Cardiac muscle cell (in vitro differentiated cells and primary cell): ENCODE measurements around the gene CLPTM1L. TPM values are rescaled to one million over a fixed set of nuclear protein-coding genes. Genes with fewer than 3 reads are reported as not detected.
"Not testable (repeated sequence)": the region's sequence is repeated elsewhere in the genome, so short reads cannot be mapped to it uniquely, and the experiment has no call there.

Experiments used
- DNase-seq, 2 donors: peaks; one replicate each; pipeline versions ENCODE4 v3.0.0 to v3.0.0-alpha.2; 2010 to 2017; ENCODE audit warnings: low read depth in 1 of 2, low spot score in 1 of 2
- H3K27ac ChIP-seq: fragments of 200-600 bp; sonication (generic); 2 replicates; pipeline ENCODE4 v1.5.1; 2016
- H3K27me3 ChIP-seq: fragments of 200-600 bp; sonication (generic); 2 replicates; pipeline ENCODE4 v1.6.0; 2016; ENCODE audit warnings: control low read depth
- H3K36me3 ChIP-seq: fragments of 200-600 bp; sonication (generic); 2 replicates; pipeline ENCODE4 v1.5.1; 2016; ENCODE audit warnings: control low read depth
- H3K4me1 ChIP-seq: fragments of 200-600 bp; sonication (generic); 2 replicates; pipeline ENCODE4 v1.8.1; 2017; ENCODE audit warnings: low read depth, mild to moderate bottlenecking, mixed run types
- H3K4me3 ChIP-seq: fragments of 200-600 bp; sonication (generic); 2 replicates; pipeline ENCODE4 v1.5.1; 2016; ENCODE audit warnings: mild to moderate bottlenecking
- H3K9me3 ChIP-seq: fragments of 200-600 bp; sonication (generic); 2 replicates; pipeline ENCODE4 v1.5.1; 2017; ENCODE audit warnings: low read depth, mild to moderate bottlenecking, control low read depth
- CTCF ChIP-seq: IDR thresholded peaks from 2 replicates; pipeline ENCODE4 v1.5.1; 2012; ENCODE audit warnings: low read depth, mild to moderate bottlenecking, low read length
- polyA plus RNA-seq: library from polyadenylated mRNA; unstranded; fragments of >200 nt; fragmentation: Nextera tagmentation; extraction: Ambion mirVana; gene quantifications from 2 replicates; pipeline ENCODE4 v1.2.1, GENCODE V29; 2016
- total RNA-seq: library from RNA; depleted of rRNA; stranded (reverse); fragments of >200 nt; gene quantifications from 2 replicates; pipeline ENCODE4 v1.2.3, GENCODE V29; 2016

CLPTM1L gene
- total and polyA plus RNA-seq, 2 experiments from 2014 or later = 78.4 to 154 TPM

GRCh38 chr5:1330847-1331831, 13.8 kb downstream of the CLPTM1L start:
- no peaks in the 10 kb centered on the region for H3K4me1 ChIP-seq
- TF ChIP-seq CTCF = no peak
- no peaks in the 10 kb centered on the region for H3K27me3 ChIP-seq
- no peaks in the 10 kb centered on the region for H3K9me3 ChIP-seq
- no peak overlapping the region for H3K4me3 ChIP-seq
- DNase-seq = no peak
- H3K36me3 ChIP-seq = peaks cover 24% of the 10 kb centered on the region
- no peak overlapping the region for H3K27ac ChIP-seq

- no peaks in the 10 kb centered on the region for H3K27me3 ChIP-seq
- DNase-seq = no peak
- peaks cover 20% of the 10 kb centered on the region for H3K36me3 ChIP-seq
- H3K4me1 ChIP-seq = no peaks in the 10 kb centered on the region
- H3K4me3 ChIP-seq = no peak overlapping the region
- H3K9me3 ChIP-seq = no peaks in the 10 kb centered on the region
- H3K27ac ChIP-seq = no peak overlapping the region
- TF ChIP-seq CTCF = no peak
These were observed 14.6 kb downstream of the CLPTM1L start for GRCh38 chr5:1330146-1330846.

- Histone ChIP-seq H3K4me1 (no peaks in the 10 kb centered on the region), H3K27me3 (no peaks in the 10 kb centered on the region), H3K9me3 (no peaks in the 10 kb centered on the region), H3K4me3 (no peak overlapping the region), H3K27ac (peak overlapping the region; percentile 74), H3K36me3 (peaks cover 14% of the 10 kb centered on the region)
- no peak for DNase-seq
- no peak for TF ChIP-seq CTCF
These were observed 15.8 kb downstream of the CLPTM1L start for GRCh38 chr5:1329111-1329579.

GRCh38 chr5:1328237-1329110, 16.4 kb downstream of the CLPTM1L start:
- not testable (repeated sequence) for H3K4me3 ChIP-seq, H3K36me3 ChIP-seq
- DNase-seq = peak in 1 of 2 donors; percentile 29

GRCh38 chr5:1326901-1327756, 17.8 kb downstream of the CLPTM1L start:
- peak in 1 of 2 donors; percentile 45 for DNase-seq
- H3K27me3 ChIP-seq, H3K4me3 ChIP-seq, H3K36me3 ChIP-seq, H3K4me1 ChIP-seq, H3K9me3 ChIP-seq: not testable (repeated sequence)
- H3K27ac ChIP-seq = peak overlapping the region; percentile 62

More at GRCh38 chr5:1328237-1329110, 16.4 kb downstream of the CLPTM1L start:
- not testable (repeated sequence) for H3K27me3 ChIP-seq, H3K9me3 ChIP-seq, H3K4me1 ChIP-seq
- peak overlapping the region; percentile 74 for H3K27ac ChIP-seq

GRCh38 chr5:1326532-1326875, 18.4 kb downstream of the CLPTM1L start:
- not testable (repeated sequence) for DNase-seq
- peaks cover 11% of the 10 kb centered on the region for H3K36me3 ChIP-seq

More at GRCh38 chr5:1326532-1326875, 18.4 kb downstream of the CLPTM1L start:
- H3K4me3 ChIP-seq, H3K4me1 ChIP-seq, H3K27me3 ChIP-seq, H3K9me3 ChIP-seq: not testable (repeated sequence)
- peak overlapping the region; percentile 62 for H3K27ac ChIP-seq
